ENCODE data around the gene MMP28.
"Not testable (repeated sequence)": the region's sequence is repeated elsewhere in the genome, so short reads cannot be mapped to it uniquely, and the experiment has no call there.

Gene MMP28

DNA sequence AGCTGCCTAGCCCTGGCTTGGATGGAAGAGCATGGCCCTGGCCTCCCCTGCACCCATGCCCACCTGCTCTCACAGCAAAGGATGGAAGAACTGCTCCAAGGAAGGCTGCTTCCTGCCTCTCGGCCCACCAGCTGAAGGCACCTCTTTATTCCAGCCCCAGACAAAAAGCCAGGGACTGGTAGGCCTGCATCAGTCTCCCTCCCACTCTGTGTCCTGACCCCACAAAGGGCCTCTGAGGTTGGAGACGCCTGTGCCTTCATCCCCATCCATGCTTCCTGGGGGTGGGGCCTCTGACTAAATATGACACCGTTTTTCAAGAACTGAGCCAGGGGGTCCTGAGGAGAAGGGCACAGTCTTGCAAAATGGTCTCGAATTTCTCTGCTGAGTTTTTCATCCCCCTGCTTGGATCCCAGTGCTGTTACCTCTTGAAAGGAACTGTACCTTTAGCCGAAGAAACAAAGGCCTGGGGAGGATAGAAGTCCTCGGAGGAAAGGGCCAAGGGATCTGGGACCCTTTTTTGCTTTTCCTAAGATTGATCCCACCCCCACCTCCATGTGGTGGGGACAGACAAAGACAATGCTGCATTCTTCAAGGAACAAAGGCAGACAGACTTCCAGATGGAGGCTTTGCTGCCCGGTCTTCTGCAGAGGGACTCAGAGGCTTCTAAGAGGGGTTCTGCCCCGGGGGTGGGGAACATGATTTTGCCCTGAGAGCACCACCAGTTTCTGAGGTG is 29.5 kb downstream of the MMP28 start:
- DNase-seq (ENCODE audit: low spot score): no peak

DNA sequence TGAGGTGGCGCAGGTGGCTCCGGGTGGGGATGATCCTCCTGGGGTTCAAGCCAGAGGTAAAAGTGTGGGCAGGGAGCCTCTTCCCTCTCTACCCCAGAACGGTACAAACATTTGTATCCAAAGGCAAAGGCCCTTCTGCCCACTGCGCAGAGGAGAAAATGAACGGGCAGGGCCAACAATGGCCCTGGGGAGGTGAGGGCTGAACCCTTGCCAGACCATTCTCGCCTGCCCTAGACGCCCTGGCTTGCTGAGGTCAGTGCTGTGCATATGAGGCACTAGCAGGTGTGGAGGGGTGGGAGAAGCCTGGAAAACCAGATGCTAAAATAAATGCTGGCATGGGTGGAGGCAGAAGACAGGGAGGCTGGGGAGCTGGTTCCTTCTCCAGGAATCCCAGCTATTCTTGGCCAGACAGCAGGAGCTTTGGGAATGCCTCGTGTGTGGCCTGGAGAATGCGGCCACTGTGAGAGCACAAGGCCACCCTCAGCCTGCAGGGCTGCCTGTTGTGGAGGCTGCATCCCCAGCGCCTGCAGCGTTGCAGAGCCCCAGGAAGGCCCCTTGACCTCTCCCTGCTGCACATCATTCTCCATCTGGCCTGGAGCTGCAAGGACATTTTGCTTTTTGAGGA is 30.2 kb downstream of the MMP28 start:
- no peak for DNase-seq (ENCODE audit: low spot score)

DNA sequence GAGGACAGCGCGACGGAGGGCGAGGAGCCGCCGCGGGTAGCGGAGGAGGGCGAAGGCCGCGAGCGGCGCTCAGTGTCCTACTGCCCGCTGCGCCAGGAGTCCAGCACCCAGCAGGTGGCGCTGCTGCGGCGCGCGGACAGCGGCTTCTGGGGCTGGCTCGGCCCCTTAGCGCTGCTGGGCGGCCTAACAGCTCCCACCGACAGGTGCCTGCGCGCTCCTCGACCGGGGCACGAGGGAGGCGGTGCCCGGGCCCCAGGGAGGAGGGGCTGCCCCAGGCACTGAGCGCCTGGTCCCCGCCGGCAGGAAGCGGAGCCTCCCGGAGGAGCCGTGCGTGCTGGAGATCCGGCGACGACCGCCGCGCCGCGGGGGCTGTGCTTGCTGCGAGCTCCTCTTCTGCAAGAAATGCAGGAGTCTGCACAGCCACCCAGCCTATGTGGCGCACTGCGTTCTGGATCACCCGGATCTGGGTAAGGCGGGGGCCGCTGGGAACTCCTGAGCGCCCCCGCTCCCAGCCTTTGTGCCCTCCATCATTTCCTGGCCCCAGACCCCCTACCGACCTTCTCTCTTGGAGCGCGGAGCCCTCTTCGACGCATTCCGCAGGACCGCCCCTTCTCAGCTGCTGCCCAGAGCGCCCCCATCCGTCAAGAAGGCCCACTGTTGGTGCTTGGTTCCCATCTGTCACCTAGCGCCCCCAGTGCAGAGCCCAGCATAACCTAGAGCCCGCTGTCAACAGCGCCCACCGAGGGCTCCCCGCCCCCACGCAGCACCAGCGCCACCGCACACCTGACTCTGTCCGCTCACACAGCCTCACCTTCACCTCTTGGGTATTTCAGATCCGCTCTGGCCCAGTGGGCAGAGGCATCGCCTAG is 31.1 kb downstream of the MMP28 start:
- peak; percentile 96 for DNase-seq (ENCODE audit: low spot score)

DNA sequence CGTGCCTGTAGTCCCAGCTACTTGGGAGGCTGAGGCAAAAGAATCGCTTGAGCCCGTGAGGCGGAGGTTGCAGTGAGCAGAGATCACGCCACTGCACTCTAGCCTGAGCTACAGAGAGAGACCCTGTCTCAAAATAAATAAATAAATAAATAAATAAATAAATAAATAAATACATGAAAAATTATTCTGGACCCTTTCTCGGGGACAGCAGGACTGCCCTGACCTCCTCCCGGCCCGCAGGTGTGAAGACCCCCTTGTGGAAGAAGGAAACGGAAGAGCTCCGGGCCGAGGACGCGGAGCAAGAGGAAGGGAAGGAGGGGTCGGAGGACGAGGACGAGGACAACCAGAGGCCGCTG is 31.7 kb downstream of the MMP28 start:
- no peak for DNase-seq (ENCODE audit: low spot score)

DNA sequence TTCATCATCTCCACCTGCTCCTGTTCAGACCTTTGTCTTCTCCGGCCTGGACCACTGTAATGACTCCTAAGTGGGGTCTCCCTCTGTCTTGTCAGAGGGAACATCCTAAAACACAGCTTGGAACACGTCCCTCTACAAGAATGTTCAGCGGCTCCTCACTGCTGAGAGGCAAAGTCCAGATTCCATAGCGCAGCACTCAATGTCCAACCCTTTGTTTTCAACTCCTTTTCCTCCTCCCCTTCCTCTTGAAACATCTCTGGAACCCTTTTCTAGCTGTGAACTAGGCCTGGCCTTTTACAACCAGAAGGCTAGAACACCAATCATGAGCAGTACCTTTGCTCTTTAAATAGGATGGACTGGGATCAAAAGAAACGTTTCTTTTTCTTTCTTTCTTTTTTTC is 33.8 kb downstream of the MMP28 start:
- DNase-seq (ENCODE audit: low spot score): no peak

DNA sequence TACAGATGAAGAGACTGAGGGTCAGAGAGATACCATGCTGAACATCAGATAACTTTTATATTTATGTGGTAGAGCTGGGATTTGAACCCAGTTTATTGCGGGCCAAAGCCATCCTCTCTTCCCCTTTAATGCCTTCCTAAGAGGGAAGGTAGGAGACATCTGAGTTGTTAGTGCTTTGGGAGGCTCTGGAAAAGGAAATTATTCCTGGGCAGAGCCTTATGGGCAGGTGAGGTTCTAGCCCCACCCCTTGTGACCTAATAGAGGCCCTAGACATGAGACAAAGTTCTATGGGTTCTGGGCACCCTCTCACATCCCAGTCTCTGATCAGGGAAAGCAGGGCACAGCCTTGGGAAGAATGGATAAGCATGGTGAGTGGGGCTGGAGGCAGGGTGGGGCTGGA is 34.9 kb downstream of the MMP28 start, which contains the start of gene C17orf50:
Gene C17orf50 (plus strand): TSS at position 301 of the 400 bp plus-strand sequence. CDS start 55 bp downstream, at position 356.
- no peak for DNase-seq (ENCODE audit: low spot score)

DNA sequence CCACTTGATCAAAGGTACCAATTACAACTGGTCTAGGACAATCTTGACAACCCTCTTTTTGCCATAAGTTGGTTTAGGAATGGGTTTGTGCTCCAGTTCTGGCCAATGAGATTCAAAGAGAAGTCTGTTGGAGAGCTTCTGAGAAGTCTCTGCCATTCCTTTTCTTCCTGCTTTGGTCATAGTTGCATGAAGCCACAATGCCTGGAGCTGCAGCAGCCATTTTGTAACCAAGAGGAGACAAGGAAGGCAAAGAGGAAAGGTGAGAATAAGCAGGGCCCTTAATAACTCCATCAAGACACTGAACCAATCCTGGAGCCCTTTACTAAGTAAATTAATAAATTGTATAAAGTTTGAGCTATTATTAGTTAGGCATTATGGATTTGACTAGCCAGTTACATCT is 38.2 kb downstream of the MMP28 start:
- no peak for DNase-seq (ENCODE audit: low spot score)

DNA sequence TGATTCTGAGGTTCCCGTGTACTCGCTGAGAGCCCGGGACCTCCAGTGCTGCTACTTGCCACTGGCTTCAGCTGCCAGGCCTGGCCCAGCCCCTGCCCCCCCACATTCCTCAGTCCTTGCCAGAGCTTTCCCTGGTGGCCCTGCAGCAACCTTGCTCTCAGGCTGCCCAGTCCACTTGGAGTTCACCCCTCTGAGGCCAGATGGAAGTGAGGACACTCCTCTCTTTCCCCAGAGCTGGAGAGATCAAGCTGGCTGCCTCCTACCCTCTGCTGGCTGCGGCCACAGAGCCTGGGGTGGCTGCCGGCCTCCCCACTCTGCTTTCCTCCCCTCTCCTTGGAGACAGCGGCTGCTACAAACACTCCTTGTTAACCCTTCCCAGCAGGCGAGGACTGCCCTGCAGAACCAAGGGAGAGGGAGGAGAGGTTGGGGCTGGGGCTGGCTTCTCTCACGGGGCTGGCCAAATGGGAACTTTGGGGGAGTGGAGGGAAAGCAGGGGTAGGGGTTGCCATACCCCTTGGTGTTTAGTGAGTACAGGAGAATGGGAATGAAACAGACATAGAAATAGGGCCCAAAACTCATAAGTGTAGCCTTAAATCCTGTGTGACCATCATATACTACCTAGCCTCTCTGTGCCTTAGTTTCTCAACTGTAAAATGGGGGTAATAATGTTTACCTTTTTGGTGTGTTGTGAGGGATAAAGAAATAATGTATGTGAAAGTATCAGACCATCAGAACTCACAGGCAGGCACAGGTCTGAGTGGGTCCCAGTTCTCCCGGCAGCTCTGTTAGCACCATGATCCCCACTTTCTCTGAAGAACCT is 42.3 kb downstream of the MMP28 start, which contains the start of gene GAS2L2:
Gene GAS2L2 (minus strand): TSS at position 295 of the 820 bp plus-strand sequence. CDS start 389 bp downstream, outside the sequence.
- no peak for DNase-seq (ENCODE audit: low spot score)

DNA sequence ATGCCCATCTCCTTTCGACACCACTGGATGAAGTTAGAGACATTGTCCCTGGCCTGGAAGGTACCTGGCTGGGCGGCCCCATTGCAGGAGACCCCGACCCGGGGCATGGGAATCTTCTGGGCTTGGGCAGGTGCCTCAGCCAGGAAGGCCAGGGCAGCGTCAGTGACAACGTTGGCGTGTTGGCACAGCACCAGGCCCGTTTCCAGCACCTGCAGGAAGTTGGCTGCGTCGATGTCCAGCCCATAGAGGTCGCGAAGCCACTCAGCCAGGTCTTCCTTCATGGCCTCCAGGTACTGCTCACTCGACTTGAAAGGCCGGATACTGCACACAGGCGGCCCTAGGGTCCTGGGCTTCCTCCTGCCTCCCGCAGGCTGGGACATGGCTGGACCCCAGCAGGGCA is 43.0 kb downstream of the MMP28 start:
- no peak for DNase-seq (ENCODE audit: low spot score)

DNA sequence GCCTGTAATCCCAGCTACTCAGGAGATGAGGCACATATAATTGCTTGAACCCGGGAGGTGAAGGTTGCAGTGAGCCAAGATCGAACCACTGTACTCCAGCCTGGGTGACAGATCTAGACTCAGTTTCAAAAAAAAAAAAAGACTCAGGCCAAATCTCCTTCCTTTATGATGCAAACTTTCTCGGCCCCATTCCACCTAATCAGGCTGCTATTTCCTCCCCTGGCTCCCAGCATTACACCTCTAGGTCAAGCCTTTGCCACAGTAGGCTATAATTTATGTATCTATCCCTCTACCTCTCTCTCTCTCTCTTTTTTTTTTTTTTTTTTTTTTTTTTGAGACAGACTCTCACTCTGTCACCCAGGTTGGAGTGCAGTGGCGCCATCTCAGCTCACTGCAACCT is 43.9 kb downstream of the MMP28 start:
- not testable (repeated sequence) for DNase-seq (ENCODE audit: low spot score)

DNA sequence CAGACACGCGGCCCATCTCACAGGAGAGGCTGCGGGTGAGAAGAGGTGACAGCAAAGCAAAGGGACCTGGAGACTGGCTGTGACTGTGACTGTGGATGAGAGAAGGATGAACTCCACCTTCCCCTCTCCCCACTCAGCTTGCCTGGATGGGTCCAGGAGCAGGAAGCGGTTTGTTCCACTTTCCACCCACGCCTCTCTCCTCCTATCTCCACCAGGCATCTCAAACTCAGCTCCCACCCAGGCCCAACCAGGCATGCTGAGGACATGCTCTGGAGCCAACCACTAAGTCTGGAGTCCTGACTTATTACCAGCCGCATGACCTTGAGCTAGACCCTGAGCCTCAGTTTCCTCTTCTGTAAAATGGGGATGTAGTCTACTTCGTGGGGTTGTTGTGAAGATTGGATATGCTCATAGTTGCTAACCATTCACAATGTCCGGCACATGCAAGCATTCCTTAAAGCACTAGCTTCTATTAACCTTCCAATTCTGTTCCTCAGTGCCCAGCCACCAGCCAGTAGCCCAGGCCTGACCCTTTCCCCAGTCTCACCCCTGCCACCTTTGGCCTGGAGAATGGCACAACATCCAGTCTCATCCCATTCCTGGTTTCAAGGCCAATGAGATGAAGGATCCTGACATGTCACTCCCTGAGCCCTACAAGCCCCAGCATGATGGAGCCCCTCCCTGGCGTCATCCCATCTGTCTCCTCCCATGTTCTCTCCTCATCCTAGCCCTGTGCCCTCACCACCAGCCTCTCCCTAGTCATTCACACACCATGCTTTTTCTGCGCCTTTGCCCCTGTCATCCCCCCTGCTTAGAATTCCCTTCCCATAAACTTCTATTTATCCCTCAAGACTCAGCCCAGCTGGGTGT is 44.7 kb downstream of the MMP28 start:
- DNase-seq (ENCODE audit: low spot score): no peak

DNA sequence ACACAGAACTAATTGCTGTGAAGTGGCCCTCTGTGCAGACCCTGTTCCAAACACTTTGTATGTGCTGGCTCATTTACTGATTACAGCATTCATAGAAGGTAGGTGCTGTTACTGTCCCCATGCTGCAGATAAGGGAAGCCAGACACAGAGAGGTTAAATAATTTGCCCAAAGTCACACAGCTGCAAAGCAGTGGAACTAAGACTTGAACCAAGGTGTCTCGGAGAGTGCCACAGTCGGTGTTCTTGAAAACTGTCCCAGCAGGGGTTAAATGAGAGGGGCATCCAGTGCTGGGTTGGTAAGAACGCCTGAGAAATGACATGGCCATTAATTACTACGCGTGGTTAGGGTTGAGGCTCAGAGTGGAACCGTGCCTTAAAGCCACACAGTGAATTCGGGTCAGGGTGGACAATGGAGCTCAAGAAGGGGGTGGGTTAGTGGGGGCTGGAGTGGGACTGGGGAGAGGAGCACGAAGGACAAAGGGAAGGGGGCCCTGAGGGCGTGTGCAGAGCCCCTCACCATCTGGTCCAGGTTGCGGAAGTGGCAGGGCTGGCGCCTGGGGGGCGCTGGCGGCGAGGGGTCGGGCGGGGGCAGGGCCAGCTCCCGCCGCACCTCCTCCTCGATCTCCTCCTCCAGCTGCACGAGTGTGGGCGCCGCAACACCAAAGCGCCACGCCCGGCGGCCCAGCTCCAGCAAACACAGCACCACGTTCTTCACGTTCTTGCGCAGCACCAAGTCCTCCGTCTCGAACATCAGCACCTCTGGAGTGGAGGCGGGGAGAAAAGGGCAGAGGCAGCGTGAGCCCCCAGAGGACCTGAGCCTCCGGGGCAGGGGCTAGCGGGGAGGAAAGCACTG is 45.7 kb downstream of the MMP28 start:
- peak; percentile 65 for DNase-seq (ENCODE audit: low spot score)

DNA sequence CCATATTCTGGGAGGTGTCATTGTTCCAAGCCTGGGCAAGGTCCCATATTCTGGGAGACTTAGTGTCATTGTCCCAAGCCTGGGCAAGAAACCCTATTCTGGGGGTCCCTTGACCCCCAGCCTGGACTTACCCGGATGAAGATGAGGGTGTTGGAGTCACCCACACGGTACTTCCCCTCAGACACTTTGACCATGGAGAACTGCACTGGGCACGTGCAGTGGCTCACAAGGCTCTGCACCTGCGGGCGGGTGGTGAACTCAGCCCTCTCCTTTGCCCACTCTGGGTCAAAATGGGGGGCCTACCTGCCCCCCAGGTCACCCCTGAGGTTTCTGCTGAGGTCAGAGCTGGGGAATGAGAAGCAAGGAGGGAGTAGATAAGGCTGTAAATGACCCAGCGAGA is 46.5 kb downstream of the MMP28 start:
- no peak for DNase-seq (ENCODE audit: low spot score)

DNA sequence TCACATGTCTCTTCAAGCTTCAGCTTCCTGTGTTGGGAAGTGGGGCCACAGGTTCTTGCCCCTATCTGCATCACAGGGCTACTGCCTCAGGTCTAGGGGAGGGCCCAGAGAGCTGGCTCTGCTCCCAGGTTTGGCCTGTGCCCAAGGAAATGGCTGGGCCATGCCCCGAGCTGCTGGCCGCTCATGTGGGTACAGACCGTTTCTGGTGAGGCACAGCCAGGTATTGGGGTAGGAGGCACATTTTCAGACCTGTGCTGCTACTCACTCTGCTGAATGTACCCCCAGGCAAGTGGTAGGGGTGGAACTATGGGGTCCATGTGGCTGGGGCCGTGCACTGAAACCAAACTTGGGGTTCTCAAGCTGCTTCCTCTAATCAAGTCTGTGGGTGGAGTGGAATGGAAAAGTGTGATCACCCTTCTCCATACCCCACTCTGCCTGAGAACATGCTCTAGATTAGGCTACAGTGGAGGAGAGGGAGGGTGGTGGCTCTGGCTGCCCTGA is 47.0 kb downstream of the MMP28 start:
- DNase-seq (ENCODE audit: low spot score): no peak

DNA sequence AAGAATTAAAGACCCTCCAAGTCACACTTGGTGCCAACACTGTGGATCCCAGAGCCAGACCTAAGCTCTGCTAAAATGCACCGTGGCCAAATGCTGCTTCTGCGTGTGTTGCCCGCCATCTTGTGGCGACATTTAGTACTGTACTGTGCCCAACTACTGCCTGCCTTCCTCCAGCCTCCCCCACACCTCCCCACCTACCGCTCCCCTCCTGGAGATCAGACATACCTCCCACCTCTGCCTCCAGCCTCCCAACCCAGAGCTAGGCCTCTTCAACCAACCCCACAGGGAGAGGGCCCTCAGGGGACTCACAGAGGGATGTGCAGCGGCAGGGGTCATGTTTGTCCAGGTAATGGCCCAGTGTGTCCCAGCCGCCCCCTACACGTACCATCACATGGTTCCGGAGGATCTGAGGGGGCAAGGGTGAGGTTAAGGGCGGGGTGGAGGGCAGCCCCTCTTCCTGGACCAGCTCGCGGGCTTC is 47.9 kb downstream of the MMP28 start:
- peak; percentile 88 for DNase-seq (ENCODE audit: low spot score)

DNA sequence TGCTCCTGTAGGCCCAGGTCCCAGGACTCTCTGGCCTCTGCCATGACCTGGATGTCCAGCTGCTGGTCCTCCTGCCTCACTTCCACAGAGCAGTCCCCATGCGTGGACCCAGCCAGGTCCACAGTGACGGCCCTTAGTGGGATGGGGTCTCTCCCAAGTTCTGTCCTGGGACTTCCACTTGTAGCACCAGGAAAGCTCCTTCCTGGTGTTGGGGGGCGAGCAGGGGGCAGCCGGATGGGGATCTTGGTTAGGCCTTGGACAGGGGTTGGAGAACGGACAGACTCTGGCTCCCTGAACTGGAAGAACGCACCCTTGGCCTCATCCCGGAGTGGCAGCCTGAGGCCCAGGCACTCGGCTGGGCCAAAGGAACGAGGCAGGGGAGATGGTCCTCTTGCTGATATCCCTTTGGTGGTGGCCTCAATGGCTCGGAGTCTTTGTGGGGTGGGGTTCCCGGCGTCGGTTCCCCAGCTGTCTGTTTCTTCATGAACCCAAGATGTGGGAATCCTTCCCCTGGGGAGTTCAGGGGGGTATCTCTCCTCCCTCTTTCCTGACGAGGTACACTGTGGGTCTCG is 49.6 kb downstream of the MMP28 start:
- no peak for DNase-seq (ENCODE audit: low spot score)

DNA sequence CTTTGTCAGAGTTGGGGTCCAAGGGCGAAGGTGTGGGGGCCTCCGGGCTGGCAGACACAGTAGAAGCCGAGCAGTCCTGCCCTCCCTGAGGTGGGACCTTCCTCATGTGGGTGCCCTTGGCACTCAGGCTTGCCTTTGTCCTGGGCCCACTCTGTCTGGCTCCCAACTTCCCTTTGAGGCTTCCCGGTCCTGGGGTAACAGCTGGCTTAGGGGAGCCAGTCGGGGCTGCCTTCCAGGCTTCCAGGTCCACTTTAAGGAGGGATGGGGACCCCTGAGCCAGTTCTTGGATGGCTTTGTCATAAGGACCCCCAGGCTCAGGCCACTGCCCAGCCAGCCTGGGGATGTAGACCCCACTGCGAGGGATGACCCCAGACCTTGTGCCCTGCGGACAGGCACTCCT is 50.2 kb downstream of the MMP28 start:
- no peak for DNase-seq (ENCODE audit: low spot score)

DNA sequence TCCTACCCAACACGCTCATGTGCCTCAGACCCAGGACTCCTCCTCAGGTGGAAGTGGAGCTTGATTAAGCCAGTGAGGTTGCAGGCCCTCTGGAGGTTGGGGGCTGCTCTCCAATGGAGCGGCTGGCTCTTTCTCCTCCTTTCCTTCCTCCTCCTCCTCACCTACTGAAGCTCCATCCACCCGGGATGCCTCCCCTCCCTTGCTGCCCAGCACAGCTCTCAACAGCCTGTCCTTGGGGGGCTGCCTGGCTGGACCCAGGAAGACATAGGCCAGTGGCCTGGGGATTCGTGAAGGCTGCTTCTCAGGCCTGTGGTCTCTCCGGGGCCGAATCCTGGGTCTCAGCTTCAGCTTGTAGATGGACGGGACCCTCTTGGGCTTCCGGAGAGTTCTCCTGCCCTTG is 50.6 kb downstream of the MMP28 start:
- DNase-seq (ENCODE audit: low spot score): no peak

DNA sequence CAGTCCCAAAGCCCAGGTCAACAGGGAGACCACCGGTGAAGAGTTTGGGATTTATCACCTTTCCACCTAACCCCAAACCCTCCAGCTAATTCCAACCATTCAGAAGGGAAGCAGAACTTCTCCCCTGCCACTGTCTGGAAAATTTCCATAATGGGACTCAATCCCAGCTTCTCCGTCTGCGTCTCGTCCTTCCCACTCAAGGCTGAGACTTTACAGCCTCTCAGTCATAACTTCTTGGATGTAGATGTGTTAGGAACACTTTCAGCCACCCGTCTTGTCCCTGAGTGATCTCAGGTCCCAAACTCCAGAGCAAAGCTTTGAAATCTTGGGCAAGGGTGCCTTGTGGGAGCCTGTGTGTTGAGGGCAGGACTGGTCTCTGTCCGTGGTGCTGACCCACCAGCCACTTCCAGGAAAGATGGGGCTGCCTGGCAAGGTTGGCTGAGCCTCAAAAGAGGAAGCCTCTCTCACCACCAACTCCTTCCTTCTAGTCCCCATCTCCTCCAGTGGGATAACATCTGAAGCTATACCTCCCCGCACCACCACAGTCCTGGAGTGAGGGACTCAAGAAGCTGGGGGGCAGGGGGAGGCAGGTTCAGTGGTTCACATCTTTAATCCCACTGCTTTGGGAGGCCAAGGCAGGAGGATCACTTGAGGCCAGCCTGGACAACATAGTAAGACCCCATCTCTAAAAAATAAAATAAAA is 51.7 kb downstream of the MMP28 start:
- DNase-seq (ENCODE audit: low spot score): peak; percentile 82
